HG03558 (cell line): ENCODE measurements around the gene PTOV1.

ENCODE experiments used
- ATAC-seq: cut with Tn5 transposase; IDR thresholded peaks from one replicate; pipeline ENCODE4 v1.9.1; 2021; ENCODE audit warnings: moderate number of reproducible peaks; ENCODE audit not compliant: unreplicated experiment; ENCODE audit errors: extremely low read depth

Gene PTOV1

GRCh38 chr19:49884109-49884508 is 33.1 kb downstream of the PTOV1 start:
- no peak for ATAC-seq

GRCh38 chr19:49884760-49885159 is 33.8 kb downstream of the PTOV1 start:
- ATAC-seq, result no peak

DNA sequence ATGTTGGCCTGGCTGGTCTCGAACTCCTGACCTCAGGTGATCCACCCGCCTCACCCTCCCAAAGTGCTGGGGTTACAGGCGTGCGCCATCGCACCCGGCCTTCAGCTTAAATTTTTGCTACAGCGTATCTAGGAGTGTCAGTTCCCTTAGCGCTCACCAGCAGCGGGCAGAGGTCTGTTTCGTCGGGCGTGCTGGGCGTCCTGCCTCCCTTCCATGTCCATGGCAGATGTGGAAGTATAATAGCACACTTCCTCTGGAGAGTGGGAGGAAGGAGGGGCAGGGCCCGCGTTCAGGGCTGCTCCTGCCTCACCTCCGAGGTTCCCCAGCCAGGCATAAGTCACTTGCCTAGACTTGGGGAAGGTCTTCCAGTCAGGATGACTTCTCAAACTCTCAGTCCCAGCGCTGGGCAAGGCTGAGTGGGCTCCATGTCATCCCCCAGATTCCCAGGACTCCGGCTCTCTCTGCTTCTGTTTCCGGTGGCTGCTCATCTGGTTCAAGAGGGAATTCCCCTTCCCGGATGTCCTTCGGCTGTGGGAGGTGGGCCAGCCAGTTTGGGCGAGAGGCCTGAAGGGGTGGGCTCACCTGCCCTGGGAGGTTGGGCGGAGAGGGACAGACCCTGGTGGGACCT is 36.2 kb downstream of the PTOV1 start:
- ATAC-seq, result no peak

GRCh38 chr19:49887665-49888509 is 36.9 kb downstream of the PTOV1 start:
- no peak for ATAC-seq

DNA sequence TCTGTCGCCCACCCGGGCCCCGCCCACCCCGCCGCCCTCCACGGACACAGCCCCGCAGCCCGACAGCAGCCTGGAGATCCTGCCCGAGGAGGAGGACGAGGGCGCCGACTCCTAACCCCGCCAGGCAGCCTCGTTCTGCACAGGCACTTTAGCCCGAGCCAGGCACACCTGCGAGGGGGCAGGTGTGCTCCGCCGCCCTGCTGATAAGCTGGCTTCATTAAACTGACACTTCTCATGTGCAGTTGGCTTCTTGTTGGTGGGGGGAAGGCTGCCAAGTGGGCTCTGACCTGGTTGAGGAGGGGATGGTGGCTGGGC is 37.5 kb downstream of the PTOV1 start:
- no peak for ATAC-seq

- ATAC-seq, result no peak
Measured at GRCh38 chr19:49889038-49889686, 38.2 kb downstream of the PTOV1 start.

GRCh38 chr19:49889687-49890348 is 38.9 kb downstream of the PTOV1 start:
- no peak for ATAC-seq

GRCh38 chr19:49890349-49891311 is 39.7 kb downstream of the PTOV1 start:
- ATAC-seq, result no peak

GRCh38 chr19:49891393-49891792 is 40.4 kb downstream of the PTOV1 start:
- ATAC-seq, result no peak

- no peak for ATAC-seq
Measured at GRCh38 chr19:49892716-49893115, 41.8 kb downstream of the PTOV1 start.

DNA sequence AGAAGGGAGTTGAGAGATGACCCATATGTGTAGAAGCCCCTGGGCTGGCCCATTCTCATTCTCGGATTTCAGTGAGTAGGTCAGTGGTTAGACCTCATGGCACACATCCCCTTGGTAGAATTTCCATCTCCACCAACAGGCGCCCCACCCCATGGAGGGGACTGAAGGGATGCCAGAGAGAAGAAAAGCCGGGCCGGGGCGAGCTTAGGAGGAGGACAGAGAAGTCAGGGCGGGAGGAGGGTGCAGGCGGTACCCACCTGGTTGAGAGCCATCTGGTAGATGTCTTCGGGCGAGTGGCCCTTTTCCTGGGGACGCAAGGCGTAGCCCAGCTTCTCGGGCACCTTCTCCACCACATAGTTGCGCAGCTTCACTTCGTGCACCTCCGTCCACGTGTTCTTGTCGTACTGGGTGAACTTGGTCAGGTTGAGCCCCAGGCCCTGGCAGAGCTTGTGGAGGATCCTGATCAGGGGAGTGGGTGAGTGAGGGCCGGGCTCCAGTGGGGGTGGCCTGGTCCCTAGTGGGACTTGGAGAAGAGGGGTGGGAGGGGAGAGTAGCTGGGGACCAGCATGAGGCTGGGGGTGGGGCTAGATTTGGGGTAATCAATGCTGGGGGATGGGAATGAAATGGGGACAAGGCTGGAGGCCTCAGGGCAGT is 43.2 kb downstream of the PTOV1 start:
- no peak for ATAC-seq

DNA sequence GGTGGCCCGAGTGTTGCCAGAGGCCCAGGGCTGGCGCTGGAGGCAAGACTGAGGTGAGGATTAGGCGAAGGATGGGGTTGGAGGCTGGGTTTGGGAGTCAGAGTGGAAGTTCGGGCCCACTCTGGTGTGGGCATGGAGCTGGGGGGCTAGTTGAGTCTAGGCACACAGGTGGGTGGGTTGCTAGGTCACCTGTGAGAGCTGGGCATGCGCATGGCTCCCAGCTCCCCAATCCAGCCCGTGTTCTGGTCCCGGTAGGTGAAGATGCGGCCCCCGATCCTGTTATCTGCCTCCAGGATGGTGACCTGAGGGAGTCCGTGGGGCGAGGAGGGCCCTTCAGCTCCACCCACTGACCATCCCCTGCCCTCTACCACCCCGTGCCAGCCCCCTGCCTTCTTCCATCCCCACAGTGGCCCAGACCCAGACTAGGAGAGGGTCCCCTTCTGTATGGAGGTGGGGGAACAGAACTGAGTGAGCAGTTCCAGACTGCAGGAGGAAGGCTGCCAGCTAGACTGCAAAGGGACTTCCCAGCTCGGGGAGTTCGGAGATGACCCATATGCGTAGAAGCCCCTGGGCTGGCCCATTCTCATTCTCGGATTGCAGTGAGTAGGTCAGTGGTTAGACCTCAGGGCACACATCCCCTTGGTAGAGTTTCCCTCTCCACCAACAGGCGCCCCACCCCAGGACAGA is 44.1 kb downstream of the PTOV1 start:
- no peak for ATAC-seq

GRCh38 chr19:49895566-49896297 is 44.8 kb downstream of the PTOV1 start:
- no peak for ATAC-seq

DNA sequence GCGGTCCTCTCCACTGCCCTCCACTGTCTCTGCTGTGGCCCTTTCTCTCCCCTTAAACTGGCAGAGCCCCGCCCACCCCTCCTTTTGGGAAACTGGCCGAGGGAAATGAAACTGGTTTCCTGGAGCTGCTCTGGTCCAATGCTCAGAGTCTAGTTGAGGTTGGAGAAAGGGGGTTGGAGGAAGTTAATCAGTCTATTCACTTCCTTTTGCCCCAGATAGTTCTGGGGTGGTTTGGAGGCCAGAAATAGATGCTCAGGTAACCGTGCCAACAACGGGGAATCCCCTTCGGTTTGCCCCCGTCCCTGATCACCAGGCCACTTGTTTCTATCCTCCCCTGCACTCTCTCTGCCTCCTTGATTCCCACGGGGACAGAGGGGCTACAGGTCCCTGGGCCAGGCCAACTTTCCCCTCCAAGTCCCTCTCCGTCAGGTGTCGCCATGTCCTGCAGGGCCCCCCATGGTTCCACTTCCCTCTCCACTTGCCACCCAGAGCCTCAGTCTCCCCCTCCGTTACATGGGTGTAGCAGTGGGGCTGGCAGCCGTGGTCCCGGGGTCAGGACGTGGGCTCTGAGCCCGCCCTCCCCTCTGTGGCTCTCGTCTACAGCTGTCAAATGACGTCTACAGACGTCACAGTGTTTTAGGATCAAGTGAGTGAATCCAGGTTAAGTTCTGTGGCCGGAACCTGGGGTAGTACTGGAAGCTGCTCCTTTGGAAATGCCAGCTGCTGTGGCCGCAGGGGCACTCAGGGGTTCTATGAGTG is 46.1 kb downstream of the PTOV1 start, which contains the start of gene IL4I1:
IL4I1 (minus strand) TSS at position 25 of the 759 bp plus-strand sequence. CDS start 727 bp downstream, outside the sequence.
- no peak for ATAC-seq

GRCh38 chr19:49904136-49904535 is 53.2 kb downstream of the PTOV1 start:
- no peak for ATAC-seq

DNA sequence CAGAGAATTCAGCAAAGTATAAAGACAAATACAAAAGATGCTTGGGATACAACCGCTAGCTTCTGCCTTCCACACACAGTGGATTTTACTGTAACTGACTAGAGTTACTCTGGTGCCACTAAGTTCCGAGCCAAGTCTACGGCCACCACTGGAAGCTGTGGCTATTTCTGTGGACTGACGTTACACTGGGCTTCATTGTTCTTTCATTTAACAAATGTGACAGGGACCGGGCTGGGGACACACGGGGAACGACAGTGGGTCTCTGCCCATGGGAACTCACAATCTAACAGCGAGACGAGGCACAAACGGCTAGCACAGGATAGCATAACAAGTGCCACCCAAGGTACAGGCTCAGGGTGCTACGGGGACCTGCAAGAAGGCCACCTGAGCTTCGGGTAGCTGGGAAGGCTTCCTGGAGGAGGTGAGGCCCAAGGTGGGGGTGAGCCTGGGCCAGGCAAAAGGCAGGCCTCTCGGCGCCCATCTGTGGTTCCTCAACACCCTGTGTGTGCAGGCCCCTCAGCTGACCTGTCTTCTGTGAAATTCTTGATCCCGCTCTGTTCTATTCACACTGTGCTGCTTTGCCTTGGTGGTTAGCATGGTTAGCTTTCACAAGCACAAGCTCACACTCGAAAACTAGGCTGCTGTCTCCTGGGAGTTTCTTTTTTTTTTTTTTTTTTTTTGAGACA is 56.1 kb downstream of the PTOV1 start:
- ATAC-seq, result no peak
